GM13976 (cell line): ENCODE data around the gene SLAIN1.

Source experiments
- DNase-seq: peaks from one replicate; pipeline ENCODE4 v3.0.0; 2012; ENCODE audit warnings: low spot score
- CTCF ChIP-seq: IDR thresholded peaks from 2 replicates; pipeline ENCODE4 v1.5.1; 2012; ENCODE audit warnings: borderline replicate concordance, mild to moderate bottlenecking; ENCODE audit not compliant: insufficient read depth; ENCODE audit errors: extremely low read depth, missing control alignments, control extremely low read depth
- in situ Hi-C: fragments of 300-500 bp; cut with MboI; formaldehyde crosslinking; loops from one replicate; pipeline ENCODE4 v1.12.0; 2022; ENCODE audit warnings: low sequenced_read_pairs, mixed read lengths, inconsistent platforms; ENCODE audit not compliant: unreplicated experiment

Gene SLAIN1

GRCh38 chr13:77696879-77697216 lies 639 bp upstream of the SLAIN1 start:
- DNase-seq, result no peak
- TF ChIP-seq CTCF, result no peak
- in situ Hi-C loops, result no loop called here

- peak; percentile 15 for TF ChIP-seq CTCF
- in situ Hi-C loops, result no loop called here
- DNase-seq, result peak; percentile 41
These were observed 943 bp downstream of the SLAIN1 start for GRCh38 chr13:77698201-77699058.

- no peak for TF ChIP-seq CTCF
- in situ Hi-C loops, result no loop called here
- no peak for DNase-seq
These were observed 1.7 kb downstream of the SLAIN1 start for GRCh38 chr13:77699059-77699680.

- in situ Hi-C loops, result no loop called here
These were observed 3.8 kb downstream of the SLAIN1 start for GRCh38 chr13:77701305-77701704.

GRCh38 chr13:77702366-77702765 lies 4.9 kb downstream of the SLAIN1 start:
- TF ChIP-seq CTCF, result no peak
- no peak for DNase-seq
- in situ Hi-C loops, result no loop called here

More at GRCh38 chr13:77701305-77701704, 3.8 kb downstream of the SLAIN1 start:
- DNase-seq, result no peak
- no peak for TF ChIP-seq CTCF

- no peak for DNase-seq
- TF ChIP-seq CTCF, result no peak
- in situ Hi-C loops, result no loop called here
These were observed 5.9 kb downstream of the SLAIN1 start for GRCh38 chr13:77703408-77703807.
